Measurements from ENCODE around the gene ISLR2.
A peak's percentile ranks its signal among the peaks of the same experiment; 100 is the strongest.

The ISLR2 gene

GRCh38 chr15:74129586-74130154 is 716 bp upstream of the ISLR2 start:
- H3K4me1 ChIP-seq (ENCODE audit: control insufficient read depth, insufficient read depth, low read length): peaks cover 41% of the 10 kb centered on the region
- H3K36me3 ChIP-seq (ENCODE audit: control insufficient read depth in 2 of 2, insufficient read depth in 2 of 2, low read length in 2 of 2): no peaks in the 10 kb centered on the region
- no peak overlapping the region for H3K9ac ChIP-seq (ENCODE audit: low read length in 2 of 2)
- H3K27ac ChIP-seq (ENCODE audit: low read length): no peak overlapping the region
- peaks cover 62 to 73% of the 10 kb centered on the region in 2 donors for H3K27me3 ChIP-seq (ENCODE audit: control insufficient read depth in 1 of 2, insufficient read depth in 2 of 2, low read length in 2 of 2)
- H3K9me3 ChIP-seq (ENCODE audit: control insufficient read depth in 2 of 2, low read length in 2 of 2): no peaks in the 10 kb centered on the region
- H3K4me3 ChIP-seq (ENCODE audit: low read length in 2 of 2): peak overlapping the region; percentile 49 to 70

- Histone ChIP-seq H3K27ac (ENCODE audit: low read length) (no peak overlapping the region), H3K4me1 (ENCODE audit: control insufficient read depth, insufficient read depth, low read length) (peaks cover 50% of the 10 kb centered on the region), H3K36me3 (ENCODE audit: control insufficient read depth in 2 of 2, insufficient read depth in 2 of 2, low read length in 2 of 2) (no peaks in the 10 kb centered on the region), H3K9ac (ENCODE audit: low read length in 2 of 2) (no peak overlapping the region), H3K4me3 (ENCODE audit: low read length in 2 of 2) (no peak overlapping the region), H3K27me3 (ENCODE audit: control insufficient read depth in 1 of 2, insufficient read depth in 2 of 2, low read length in 2 of 2) (peaks cover 66 to 82% of the 10 kb centered on the region in 2 donors), H3K9me3 (ENCODE audit: control insufficient read depth in 2 of 2, low read length in 2 of 2) (no peaks in the 10 kb centered on the region)
Measured at GRCh38 chr15:74130849-74131627, 652 bp downstream of the ISLR2 start.

GRCh38 chr15:74131628-74132413 is 1.4 kb downstream of the ISLR2 start:
- H3K4me1 ChIP-seq (ENCODE audit: control insufficient read depth, insufficient read depth, low read length): peaks cover 54% of the 10 kb centered on the region
- H3K4me3 ChIP-seq (ENCODE audit: low read length in 2 of 2): no peak overlapping the region
- H3K9ac ChIP-seq (ENCODE audit: low read length in 2 of 2): no peak overlapping the region
- H3K9me3 ChIP-seq (ENCODE audit: control insufficient read depth in 2 of 2, low read length in 2 of 2): no peaks in the 10 kb centered on the region
- H3K27me3 ChIP-seq (ENCODE audit: control insufficient read depth in 1 of 2, insufficient read depth in 2 of 2, low read length in 2 of 2): peaks cover 65 to 85% of the 10 kb centered on the region in 2 donors
- no peak overlapping the region for H3K27ac ChIP-seq (ENCODE audit: low read length)
- H3K36me3 ChIP-seq (ENCODE audit: control insufficient read depth in 2 of 2, insufficient read depth in 2 of 2, low read length in 2 of 2): no peaks in the 10 kb centered on the region

- Histone ChIP-seq H3K9me3 (ENCODE audit: control insufficient read depth in 2 of 2, low read length in 2 of 2) (no peaks in the 10 kb centered on the region), H3K27ac (ENCODE audit: low read length) (no peak overlapping the region), H3K4me3 (ENCODE audit: low read length in 2 of 2) (no peak overlapping the region), H3K4me1 (ENCODE audit: control insufficient read depth, insufficient read depth, low read length) (peaks cover 55% of the 10 kb centered on the region), H3K27me3 (ENCODE audit: control insufficient read depth in 1 of 2, insufficient read depth in 2 of 2, low read length in 2 of 2) (peaks cover 72 to 82% of the 10 kb centered on the region in 2 donors), H3K36me3 (ENCODE audit: control insufficient read depth in 2 of 2, insufficient read depth in 2 of 2, low read length in 2 of 2) (no peaks in the 10 kb centered on the region), H3K9ac (ENCODE audit: low read length in 2 of 2) (no peak overlapping the region)
Measured at GRCh38 chr15:74132681-74133651, 2.6 kb downstream of the ISLR2 start.

- no peak overlapping the region for H3K4me3 ChIP-seq (ENCODE audit: low read length in 2 of 2)
- H3K36me3 ChIP-seq (ENCODE audit: control insufficient read depth in 2 of 2, insufficient read depth in 2 of 2, low read length in 2 of 2): no peaks in the 10 kb centered on the region
- no peaks in the 10 kb centered on the region for H3K9me3 ChIP-seq (ENCODE audit: control insufficient read depth in 2 of 2, low read length in 2 of 2)
- peaks cover 47% of the 10 kb centered on the region for H3K4me1 ChIP-seq (ENCODE audit: control insufficient read depth, insufficient read depth, low read length)
- no peak overlapping the region for H3K27ac ChIP-seq (ENCODE audit: low read length)
- peaks cover 71 to 76% of the 10 kb centered on the region in 2 donors for H3K27me3 ChIP-seq (ENCODE audit: control insufficient read depth in 1 of 2, insufficient read depth in 2 of 2, low read length in 2 of 2)
- H3K9ac ChIP-seq (ENCODE audit: low read length in 2 of 2): no peak overlapping the region
Measured at GRCh38 chr15:74133694-74134386, 3.5 kb downstream of the ISLR2 start.

GRCh38 chr15:74134387-74135027 is 4.1 kb downstream of the ISLR2 start:
- Histone ChIP-seq H3K9ac (ENCODE audit: low read length in 2 of 2) (no peak overlapping the region), H3K36me3 (ENCODE audit: control insufficient read depth in 2 of 2, insufficient read depth in 2 of 2, low read length in 2 of 2) (no peaks in the 10 kb centered on the region), H3K4me3 (ENCODE audit: low read length in 2 of 2) (no peak overlapping the region), H3K4me1 (ENCODE audit: control insufficient read depth, insufficient read depth, low read length) (peaks cover 41% of the 10 kb centered on the region), H3K9me3 (ENCODE audit: control insufficient read depth in 2 of 2, low read length in 2 of 2) (no peaks in the 10 kb centered on the region), H3K27ac (ENCODE audit: low read length) (no peak overlapping the region), H3K27me3 (ENCODE audit: control insufficient read depth in 1 of 2, insufficient read depth in 2 of 2, low read length in 2 of 2) (peaks cover 66 to 72% of the 10 kb centered on the region in 2 donors)

GRCh38 chr15:74135041-74135565 is 4.7 kb downstream of the ISLR2 start:
- Histone ChIP-seq H3K4me1 (ENCODE audit: control insufficient read depth, insufficient read depth, low read length) (peaks cover 36% of the 10 kb centered on the region), H3K9ac (ENCODE audit: low read length in 2 of 2) (no peak overlapping the region), H3K9me3 (ENCODE audit: control insufficient read depth in 2 of 2, low read length in 2 of 2) (no peaks in the 10 kb centered on the region), H3K27me3 (ENCODE audit: control insufficient read depth in 1 of 2, insufficient read depth in 2 of 2, low read length in 2 of 2) (peaks cover 62 to 68% of the 10 kb centered on the region in 2 donors), H3K27ac (ENCODE audit: low read length) (no peak overlapping the region), H3K36me3 (ENCODE audit: control insufficient read depth in 2 of 2, insufficient read depth in 2 of 2, low read length in 2 of 2) (no peaks in the 10 kb centered on the region), H3K4me3 (ENCODE audit: low read length in 2 of 2) (no peak overlapping the region)

GRCh38 chr15:74136540-74136813 is 6.1 kb downstream of the ISLR2 start:
- peak overlapping the region; percentile 48 to 68 for H3K4me3 ChIP-seq (ENCODE audit: low read length in 2 of 2)
- peak overlapping the region; percentile 24 for H3K27ac ChIP-seq (ENCODE audit: low read length)
- H3K9ac ChIP-seq (ENCODE audit: low read length in 2 of 2): peak overlapping the region in 1 of 2 donors; percentile 29
- no peaks in the 10 kb centered on the region for H3K9me3 ChIP-seq (ENCODE audit: control insufficient read depth in 2 of 2, low read length in 2 of 2)
- H3K4me1 ChIP-seq (ENCODE audit: control insufficient read depth, insufficient read depth, low read length): peaks cover 27% of the 10 kb centered on the region
- peaks cover 51 to 54% of the 10 kb centered on the region in 2 donors for H3K27me3 ChIP-seq (ENCODE audit: control insufficient read depth in 1 of 2, insufficient read depth in 2 of 2, low read length in 2 of 2)
- H3K36me3 ChIP-seq (ENCODE audit: control insufficient read depth in 2 of 2, insufficient read depth in 2 of 2, low read length in 2 of 2): no peaks in the 10 kb centered on the region

GRCh38 chr15:74136814-74137536 is 6.6 kb downstream of the ISLR2 start:
- peaks cover 46 to 49% of the 10 kb centered on the region in 2 donors for H3K27me3 ChIP-seq (ENCODE audit: control insufficient read depth in 1 of 2, insufficient read depth in 2 of 2, low read length in 2 of 2)
- H3K4me3 ChIP-seq (ENCODE audit: low read length in 2 of 2): peak overlapping the region; percentile 48 to 68
- H3K27ac ChIP-seq (ENCODE audit: low read length): peak overlapping the region; percentile 24
- no peaks in the 10 kb centered on the region for H3K36me3 ChIP-seq (ENCODE audit: control insufficient read depth in 2 of 2, insufficient read depth in 2 of 2, low read length in 2 of 2)
- H3K4me1 ChIP-seq (ENCODE audit: control insufficient read depth, insufficient read depth, low read length): peaks cover 27% of the 10 kb centered on the region
- H3K9me3 ChIP-seq (ENCODE audit: control insufficient read depth in 2 of 2, low read length in 2 of 2): no peaks in the 10 kb centered on the region
- peak overlapping the region in 1 of 2 donors; percentile 29 for H3K9ac ChIP-seq (ENCODE audit: low read length in 2 of 2)

All from stomach smooth muscle (tissue), 2 donors.